SW 1271 (cell line): ENCODE measurements around the gene AGAP1.

Experiments
- DNase-seq, 2 experiments: peaks; one replicate each; lab custom pipeline; 2025; lab: John Stamatoyannopoulos, UW

The AGAP1 gene

GRCh38 chr2:236001166-236001828 lies 507.5 kb downstream of the AGAP1 start:
- DNase-seq = no peak

GRCh38 chr2:236001854-236002253 lies 508.0 kb downstream of the AGAP1 start:
- no peak for DNase-seq

- DNase-seq = no peak
These were observed 514.2 kb downstream of the AGAP1 start for GRCh38 chr2:236008006-236008405.

- no peak for DNase-seq
These were observed 515.0 kb downstream of the AGAP1 start for GRCh38 chr2:236008857-236009256.

GRCh38 chr2:236010920-236011685 lies 517.3 kb downstream of the AGAP1 start:
- no peak for DNase-seq

- no peak for DNase-seq
These were observed 518.3 kb downstream of the AGAP1 start for GRCh38 chr2:236012155-236012554.

GRCh38 chr2:236014408-236015131 lies 520.7 kb downstream of the AGAP1 start:
- no peak for DNase-seq

- no peak for DNase-seq
These were observed 521.3 kb downstream of the AGAP1 start for GRCh38 chr2:236015171-236015570.

- no peak for DNase-seq
These were observed 522.7 kb downstream of the AGAP1 start for GRCh38 chr2:236016496-236016895.

GRCh38 chr2:236017446-236017845 lies 523.6 kb downstream of the AGAP1 start:
- DNase-seq = no peak

GRCh38 chr2:236019434-236019833 lies 525.6 kb downstream of the AGAP1 start:
- DNase-seq = no peak

- no peak for DNase-seq
These were observed 527.7 kb downstream of the AGAP1 start for GRCh38 chr2:236021499-236022057.

GRCh38 chr2:236022128-236022527 lies 528.3 kb downstream of the AGAP1 start:
- DNase-seq = no peak

GRCh38 chr2:236025892-236026291 lies 532.0 kb downstream of the AGAP1 start:
- no peak for DNase-seq

GRCh38 chr2:236026841-236027240 lies 533.0 kb downstream of the AGAP1 start:
- DNase-seq = no peak

GRCh38 chr2:236028066-236028465 lies 534.2 kb downstream of the AGAP1 start:
- DNase-seq = no peak

GRCh38 chr2:236033462-236033861 lies 539.6 kb downstream of the AGAP1 start:
- DNase-seq = no peak

- DNase-seq = no peak
These were observed 541.1 kb downstream of the AGAP1 start for GRCh38 chr2:236034974-236035373.

GRCh38 chr2:236036045-236036444 lies 542.2 kb downstream of the AGAP1 start:
- DNase-seq = no peak

- DNase-seq = no peak
These were observed 544.3 kb downstream of the AGAP1 start for GRCh38 chr2:236038096-236038495.

GRCh38 chr2:236040600-236041328 lies 546.9 kb downstream of the AGAP1 start:
- no peak for DNase-seq

- DNase-seq = no peak
These were observed 547.8 kb downstream of the AGAP1 start for GRCh38 chr2:236041616-236042015.
